HG03378 (cell line): Measurements from ENCODE around the gene SHKBP1.
"Not testable (repeated sequence)": the region's sequence is repeated elsewhere in the genome, so short reads cannot be mapped to it uniquely, and the experiment has no call there.

Source experiments
- ATAC-seq: cut with Tn5 transposase; IDR thresholded peaks from one replicate; pipeline ENCODE4 v1.9.1; 2021; ENCODE audit warnings: mild to moderate bottlenecking, moderate library complexity; ENCODE audit not compliant: unreplicated experiment

The SHKBP1 gene, protein sequence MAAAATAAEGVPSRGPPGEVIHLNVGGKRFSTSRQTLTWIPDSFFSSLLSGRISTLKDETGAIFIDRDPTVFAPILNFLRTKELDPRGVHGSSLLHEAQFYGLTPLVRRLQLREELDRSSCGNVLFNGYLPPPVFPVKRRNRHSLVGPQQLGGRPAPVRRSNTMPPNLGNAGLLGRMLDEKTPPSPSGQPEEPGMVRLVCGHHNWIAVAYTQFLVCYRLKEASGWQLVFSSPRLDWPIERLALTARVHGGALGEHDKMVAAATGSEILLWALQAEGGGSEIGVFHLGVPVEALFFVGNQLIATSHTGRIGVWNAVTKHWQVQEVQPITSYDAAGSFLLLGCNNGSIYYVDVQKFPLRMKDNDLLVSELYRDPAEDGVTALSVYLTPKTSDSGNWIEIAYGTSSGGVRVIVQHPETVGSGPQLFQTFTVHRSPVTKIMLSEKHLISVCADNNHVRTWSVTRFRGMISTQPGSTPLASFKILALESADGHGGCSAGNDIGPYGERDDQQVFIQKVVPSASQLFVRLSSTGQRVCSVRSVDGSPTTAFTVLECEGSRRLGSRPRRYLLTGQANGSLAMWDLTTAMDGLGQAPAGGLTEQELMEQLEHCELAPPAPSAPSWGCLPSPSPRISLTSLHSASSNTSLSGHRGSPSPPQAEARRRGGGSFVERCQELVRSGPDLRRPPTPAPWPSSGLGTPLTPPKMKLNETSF

DNA sequence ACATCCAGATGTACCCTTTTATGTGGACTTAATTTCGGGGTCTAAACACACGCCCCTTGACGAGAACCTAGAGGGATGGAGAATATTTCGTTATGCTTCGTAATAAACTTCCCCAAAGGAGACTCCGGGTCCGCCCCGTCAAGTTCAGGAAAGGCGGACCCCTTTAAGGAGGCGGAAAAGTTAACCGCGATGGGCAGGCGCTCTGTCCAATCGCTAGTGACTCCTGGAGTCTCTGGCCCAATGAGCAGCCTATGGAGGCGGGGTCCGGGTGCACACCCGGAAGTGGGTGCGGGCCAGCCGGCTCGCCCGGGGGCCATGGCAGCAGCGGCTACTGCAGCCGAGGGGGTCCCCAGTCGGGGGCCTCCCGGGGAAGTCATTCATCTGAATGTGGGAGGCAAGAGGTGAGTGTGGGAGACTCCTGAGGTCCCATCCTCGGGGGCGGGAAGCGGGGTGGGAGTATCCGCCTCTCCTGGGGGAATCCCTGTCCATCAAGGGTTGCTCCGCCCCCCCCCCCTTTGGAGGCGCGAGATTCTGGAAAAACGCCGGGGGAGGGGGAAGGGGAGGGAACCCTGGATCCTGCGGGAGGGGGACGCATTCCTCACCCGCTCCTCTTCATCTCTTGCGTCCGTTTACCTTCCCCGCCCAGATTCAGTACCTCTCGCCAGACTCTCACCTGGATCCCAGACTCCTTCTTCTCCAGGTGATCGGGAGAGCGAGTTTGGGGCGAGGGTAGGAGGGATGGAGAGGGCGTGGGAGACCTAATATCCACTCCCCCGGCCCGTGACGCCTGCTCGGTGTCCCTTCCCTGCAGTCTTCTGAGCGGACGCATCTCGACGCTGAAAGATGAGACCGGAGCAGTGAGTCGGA lies at the start of gene SHKBP1:
Gene SHKBP1 (plus strand): TSS at position 289 of the 867 bp plus-strand sequence. CDS start 27 bp downstream, at position 316.
- ATAC-seq, result peak; percentile 70

DNA sequence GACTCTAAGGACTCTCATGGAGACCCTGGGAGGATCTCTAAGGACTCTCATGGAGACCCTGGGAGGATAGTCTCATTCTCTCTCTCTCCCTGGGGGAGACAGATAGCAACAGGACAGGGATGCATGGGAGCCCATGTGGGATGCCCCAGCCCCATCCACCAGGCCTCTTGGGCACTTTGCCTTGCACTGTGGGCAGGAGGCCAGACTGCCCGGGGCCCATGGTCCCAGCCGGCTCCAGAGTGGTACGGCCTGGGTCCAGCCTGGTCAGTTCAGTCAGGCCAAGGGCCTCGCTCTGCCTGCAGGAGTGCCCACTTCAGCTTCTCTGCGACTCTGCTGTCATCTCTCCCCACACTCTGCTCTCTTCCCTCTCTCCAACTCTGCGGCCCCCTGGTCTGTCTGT lies 48.6 kb upstream of the SHKBP1 start:
- no peak for ATAC-seq

DNA sequence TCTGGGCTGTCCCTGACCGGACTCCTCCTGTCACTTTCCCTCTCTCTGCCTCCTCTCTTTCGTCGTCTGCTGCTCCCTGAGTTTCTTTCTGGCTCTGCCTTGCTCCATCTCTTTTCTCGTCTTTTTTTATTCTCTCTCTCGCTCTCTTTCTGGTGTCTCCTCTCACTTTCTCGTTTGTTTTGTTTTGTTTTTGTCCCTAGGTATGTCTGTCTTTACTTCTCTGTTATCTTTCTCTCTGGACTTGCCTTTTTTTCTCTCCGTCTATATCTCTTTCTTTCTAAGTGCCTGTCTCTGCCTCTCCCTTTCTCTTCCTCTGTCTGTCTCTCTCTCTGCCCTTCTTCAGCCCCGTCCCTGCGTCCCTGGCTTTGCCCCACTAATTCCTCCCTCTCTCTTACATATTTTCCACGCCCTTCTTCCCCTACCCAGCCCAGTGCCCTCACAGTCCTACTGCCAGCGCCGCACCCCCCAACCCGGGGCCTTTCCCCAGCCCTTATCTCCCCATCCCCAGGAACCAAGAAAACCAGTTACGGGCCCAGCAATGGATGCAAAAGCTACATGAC lies 48.1 kb upstream of the SHKBP1 start:
- no peak for ATAC-seq

DNA sequence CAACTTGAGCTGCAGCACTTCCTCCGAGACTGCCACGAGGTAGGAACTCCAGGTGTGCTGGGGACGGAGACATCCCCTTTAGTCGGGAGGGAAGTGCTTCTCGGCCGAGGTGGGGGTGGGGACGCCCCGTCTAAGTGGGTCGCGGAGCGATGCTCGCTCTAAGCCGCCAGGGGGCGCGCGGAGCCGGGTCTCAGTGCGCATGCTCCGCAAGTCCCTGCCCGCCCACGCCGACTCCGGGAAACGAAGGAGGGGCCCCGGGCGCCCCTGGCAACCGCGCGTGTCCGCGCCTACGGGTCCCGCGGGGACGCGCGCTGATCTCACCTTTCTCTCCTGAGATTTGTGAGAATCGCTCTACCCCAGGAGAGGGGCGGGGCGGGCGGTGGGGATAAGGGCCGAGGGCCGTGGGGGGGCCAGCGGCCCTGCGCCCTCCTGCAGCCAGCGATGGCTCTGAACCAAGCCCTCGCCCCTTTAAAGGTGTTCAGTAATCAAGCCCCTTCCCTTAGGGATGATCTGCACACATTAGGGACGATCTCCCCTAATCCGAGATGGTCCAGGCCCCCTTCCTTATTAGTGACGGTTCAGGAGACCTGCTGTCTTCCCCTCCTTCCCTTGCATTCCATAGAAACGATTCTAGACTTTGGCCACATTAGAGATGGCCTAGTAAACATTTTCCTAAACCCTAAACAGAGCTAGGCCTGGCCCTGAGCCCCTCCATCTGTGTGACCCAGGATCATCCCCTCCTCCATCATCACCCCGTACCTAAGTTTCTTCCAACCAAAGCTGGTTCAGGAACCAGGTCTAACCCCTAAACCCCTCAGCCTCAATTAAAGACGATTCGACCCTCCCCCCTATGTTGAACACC lies 47.3 kb upstream of the SHKBP1 start:
- ATAC-seq, result no peak

DNA sequence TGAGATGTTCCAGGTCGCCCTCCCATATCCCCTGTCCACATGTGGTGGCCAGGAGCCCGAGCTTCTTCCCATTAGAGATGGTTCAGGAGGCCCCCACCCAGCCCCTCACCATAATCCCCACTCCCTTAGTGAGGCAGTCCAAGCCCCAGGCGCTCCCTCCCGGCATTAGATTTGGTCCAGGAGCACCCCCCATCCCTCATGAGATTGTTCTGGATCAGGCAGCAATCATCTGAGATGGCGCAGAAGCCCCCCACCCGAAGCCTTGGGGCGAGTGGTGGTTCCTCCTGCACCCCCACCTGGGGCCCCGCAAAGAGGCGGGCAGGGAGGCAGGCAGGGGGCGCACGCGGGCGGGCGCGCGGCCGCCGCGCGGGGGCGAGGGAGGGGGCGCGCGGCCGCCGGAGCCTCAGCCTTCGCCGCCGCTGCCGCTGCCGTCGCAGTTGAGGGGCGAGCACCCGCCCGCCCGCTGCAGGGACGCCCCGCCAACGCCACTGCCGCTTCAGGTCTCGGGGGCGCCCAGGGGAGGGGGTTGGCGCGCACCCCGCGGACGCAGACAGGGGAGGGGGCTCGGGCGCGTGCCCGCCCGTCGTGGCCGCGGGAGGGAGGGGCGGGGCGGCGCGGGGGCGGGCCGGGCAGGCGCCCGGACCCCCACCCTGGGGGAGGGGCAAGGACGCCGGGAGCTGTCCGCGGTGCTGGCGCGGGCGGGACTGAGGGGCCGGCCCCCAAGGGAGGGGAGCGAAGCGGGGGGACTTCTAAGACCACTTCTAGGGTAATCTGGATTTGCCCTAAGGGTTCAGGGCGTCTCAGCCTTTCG lies 46.4 kb upstream of the SHKBP1 start:
- ATAC-seq, result no peak

DNA sequence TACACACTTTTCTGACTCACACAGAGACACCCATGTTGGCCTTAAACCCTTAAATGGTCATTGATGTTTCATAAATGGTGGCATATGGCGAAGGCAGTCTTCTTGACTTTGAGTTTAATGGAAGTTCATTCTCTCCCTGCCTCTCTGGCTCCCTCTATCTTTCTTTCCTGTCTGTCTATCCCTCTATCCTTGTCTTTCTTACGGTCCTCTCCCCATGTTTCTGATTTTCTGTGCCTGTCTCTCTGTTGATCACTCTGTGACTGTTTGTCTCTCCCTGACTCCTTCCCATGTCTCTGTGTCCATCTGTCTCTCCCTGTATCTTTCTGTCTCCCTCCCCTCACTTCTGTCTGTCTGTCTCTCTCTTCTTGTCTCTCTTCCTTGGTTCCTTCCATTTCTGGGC lies 43.2 kb upstream of the SHKBP1 start:
- ATAC-seq, result no peak

DNA sequence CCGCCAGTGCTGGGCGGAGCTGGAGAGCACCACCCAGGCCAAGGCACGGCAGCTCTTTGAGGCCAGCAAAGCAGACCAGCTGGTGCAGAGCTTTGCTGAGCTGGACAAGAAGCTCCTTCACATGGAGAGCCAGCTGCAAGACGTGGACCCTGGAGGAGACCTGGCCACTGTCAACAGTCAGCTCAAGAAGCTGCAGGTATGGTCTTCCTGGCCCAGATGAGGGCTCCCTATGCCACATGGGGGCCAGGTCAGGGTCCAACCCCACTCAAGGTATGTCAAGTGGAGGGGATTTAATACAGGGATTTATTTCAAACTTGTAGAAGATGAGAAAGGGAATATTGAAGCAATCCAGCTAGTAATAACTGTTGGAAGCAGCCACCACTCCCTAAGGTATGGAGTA lies 42.5 kb upstream of the SHKBP1 start:
- ATAC-seq, result no peak

DNA sequence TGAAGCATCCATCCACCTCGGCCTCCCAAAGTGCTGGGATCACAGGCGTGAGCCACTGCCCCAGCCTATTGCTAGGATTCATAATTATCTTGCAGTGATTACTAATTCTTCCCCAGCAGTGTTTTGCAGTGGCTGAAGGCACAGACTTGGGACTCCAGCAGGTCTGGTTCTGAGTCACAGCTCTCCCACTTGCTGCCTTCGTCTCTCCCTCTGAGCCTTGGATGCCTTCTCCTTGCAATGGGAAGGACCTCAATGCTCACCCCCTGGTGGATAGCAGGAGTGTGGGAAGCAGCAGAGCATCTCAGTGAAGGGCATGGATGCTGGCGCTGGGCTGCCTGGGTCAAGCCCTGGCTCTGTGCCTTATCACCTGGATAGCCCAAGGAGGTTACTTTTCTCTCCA lies 37.6 kb upstream of the SHKBP1 start:
- no peak for ATAC-seq

DNA sequence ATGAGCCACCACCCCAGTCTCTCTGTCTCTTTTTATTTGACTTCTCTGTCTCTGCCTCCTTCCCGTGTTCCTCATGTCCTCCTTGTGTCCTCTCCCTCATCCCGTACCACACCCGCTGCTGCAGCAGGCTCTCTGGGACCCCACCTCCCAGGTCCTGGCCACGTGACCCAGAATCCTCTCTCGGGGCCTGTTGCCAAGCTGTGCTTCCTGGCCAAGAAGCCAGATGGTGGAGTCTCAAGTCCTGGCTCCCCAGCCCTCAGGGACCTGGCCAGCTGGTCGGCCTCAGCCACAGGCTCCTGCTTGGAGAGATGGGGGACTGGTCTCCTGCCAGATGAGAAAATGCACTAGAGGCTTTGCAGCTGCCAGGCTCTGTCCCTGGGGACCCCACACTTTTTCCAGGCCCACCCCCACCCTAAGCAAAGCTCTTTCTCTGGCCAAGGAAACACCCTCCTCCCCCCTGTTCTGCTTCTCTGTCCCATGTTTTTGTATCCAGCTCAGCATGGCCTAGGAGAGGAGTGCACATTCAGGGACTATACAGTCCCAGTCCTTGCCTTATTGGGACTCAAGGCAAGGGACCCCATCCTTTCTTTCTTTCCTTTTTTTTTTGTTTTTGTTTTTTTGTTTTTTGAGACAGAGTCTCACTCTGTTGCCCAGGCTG lies 34.3 kb upstream of the SHKBP1 start:
- no peak for ATAC-seq

DNA sequence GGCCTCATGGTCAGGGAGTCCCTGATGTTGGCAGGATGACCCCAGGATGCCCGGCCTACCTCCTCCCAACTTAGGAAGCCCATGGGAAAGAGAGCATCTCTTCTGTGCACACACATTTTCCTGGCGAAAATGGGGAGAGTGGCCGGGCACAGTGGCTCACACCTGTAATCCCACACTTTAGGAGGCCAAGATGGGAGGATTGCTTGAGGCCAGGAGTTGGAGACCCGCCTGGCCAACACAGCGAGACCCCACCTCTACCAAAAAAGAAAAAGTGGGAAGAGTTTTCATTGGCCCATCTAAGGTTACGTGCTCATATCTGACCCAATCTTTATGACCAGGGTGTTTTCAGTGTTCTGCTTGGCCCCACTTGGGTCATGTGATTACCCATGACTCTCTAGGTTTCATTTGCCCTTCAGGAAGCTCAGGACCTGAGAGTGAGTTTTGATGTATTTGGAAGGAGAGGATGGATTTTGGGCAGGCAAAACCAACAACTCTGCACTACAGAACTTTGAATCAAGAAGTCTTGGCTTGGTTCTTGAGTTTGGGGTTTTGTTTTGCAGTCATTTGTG lies 33.6 kb upstream of the SHKBP1 start:
- no peak for ATAC-seq

DNA sequence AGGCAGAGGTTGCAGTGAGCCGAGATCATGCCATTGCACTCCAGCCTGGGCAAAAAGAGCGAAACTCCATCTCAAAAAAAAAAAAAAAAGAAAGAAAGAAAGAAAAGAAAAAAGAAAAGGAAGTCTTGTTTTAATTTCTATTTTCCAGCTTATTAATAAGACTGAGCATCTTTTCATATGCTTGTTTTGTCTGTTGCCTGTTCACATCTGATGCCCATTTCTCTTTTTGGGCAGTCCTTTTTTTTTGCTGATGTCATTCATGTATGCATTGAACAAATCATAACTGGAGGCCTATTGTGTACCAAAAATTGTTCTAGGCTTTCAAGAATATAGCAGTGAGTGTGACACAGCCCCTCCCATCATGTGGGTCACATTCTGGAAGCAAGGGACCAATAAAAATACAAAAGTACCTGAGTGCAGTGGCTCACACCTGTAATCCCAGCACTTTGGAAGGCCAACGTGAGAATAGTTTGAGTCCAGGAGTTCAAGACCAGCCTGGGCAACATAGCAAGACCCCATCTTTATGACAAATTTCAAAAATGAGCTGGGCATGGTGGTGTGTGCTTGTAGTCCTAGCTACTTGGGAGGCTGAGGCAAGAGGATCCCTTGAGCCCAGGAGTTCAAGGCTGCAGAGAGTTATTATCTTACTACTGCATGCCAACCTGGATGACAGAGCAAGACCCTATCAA lies 30.4 kb upstream of the SHKBP1 start:
- not testable (repeated sequence) for ATAC-seq

DNA sequence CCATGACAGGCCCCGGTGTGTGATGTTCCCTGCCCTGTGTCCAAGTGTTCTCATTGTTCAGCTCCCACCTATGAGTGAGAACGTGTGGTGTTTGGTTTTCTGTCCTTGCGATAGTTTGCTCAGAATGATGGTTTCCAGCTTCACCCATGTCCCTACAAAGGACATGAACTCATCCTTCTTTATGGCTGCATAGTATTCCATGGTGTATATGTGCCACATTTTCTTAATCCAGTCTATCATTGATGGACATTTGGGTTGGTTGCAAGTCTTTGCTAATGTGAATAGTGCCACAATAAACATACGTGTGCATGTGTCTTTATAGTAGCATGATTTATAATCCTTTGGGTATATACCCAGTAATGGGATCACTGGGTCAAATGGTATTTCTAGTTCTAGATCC lies 29.5 kb upstream of the SHKBP1 start:
- ATAC-seq, result not testable (repeated sequence)

DNA sequence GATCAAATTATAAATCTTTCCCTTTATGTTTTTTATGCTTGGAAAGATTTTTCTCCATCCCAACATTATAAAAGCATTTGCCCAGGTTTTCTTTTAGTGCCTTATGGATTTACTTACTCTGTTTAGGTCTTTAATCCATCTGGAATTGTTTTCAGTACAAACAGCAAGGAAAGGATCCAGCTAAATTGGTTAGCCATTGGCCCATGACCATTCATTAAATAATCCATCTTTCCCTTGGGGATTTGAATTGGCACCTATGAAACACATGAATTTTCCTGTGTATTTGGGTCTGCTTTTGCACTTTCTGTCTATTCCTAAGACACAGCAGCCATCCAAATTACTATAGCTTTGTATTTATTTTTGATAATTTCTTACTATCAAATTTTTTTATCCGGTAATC lies 28.8 kb upstream of the SHKBP1 start:
- no peak for ATAC-seq

DNA sequence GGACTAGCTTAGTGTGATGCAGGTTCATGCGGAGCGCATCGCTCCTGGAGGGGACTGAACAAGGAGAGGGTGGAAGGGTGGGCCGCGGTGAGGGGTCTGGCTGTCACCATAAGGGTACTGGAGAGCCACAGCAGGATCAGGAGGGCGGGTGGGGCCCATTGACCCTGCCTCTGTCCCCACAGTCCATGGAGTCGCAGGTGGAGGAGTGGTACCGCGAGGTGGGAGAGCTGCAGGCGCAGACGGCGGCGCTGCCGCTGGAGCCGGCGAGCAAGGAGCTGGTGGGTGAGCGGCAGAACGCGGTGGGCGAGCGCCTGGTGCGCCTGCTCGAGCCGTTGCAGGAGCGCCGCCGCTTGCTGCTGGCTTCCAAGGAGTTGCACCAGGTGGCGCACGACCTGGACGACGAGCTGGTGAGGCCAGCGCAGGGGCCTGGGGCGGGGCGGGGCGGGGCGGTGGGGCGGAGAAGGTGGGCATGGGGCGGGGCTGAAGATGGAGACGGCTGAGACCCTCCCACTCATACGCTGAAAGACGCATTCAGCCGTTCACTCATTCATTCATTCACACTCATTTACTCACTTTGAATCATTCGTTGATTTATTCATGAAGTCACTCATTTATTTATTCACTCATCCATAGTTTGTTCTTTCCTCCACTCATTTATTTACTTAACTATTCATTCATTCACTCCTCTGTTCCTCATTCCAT lies 27.5 kb upstream of the SHKBP1 start:
- no peak for ATAC-seq

DNA sequence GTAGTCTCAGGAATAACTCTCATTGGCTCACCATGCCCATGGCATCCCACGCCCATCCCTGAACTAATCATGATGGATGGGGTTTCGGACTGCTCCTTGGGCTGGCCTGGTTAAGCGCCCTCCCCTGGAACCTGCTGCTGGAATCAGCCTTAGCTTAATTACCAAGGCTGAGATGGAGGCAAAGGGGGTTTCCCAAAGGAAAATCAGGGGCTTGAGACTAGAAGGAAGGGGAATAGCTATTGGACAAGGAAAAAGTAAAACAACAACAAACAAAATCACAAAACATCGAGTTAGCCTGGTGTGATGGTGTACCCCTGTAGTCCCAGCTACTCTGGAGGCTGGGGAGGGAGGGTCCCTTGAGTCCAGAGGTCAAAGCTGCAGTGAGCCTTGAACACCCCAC lies 25.7 kb upstream of the SHKBP1 start:
- no peak for ATAC-seq

DNA sequence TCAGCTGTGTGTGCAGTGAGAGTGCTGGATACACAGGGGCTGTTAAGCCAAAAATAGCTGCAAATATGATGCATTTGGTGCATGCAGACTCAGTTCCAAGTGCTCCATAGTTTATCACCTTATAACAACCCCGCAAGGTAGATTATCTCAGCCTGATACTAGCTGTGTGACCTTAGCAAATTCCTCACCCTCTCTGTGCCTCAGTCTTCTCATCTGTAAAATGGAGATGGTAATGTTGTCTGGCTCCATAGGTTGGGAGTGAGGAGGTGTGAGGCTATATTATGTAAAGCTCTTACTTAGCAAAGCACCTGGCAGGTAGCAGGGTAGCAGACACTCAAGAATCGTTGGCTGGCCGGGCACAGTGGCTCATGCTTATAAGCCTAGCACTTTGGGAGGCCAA lies 23.8 kb upstream of the SHKBP1 start:
- ATAC-seq, result no peak
